HFFc6 (cell line): ENCODE measurements around the gene PANX3. TPM values are rescaled to one million over a fixed set of nuclear protein-coding genes. Genes with fewer than 3 reads are reported as not detected.

ENCODE experiments used
- DNase-seq: peaks from one replicate; pipeline ENCODE4 v3.0.0-alpha.2; 2018
- H3K27ac Mint-ChIP-seq: 2 replicates; pipeline ENCODE4 v1.8.0; 2020; ENCODE audit warnings: mild to moderate bottlenecking, mixed read lengths
- H3K27me3 Mint-ChIP-seq: 2 replicates; pipeline ENCODE4 v1.8.0; 2021; ENCODE audit warnings: mild to moderate bottlenecking, moderate library complexity, mixed read lengths; ENCODE audit not compliant: insufficient read depth
- H3K36me3 Mint-ChIP-seq: 2 replicates; pipeline ENCODE4 v1.8.0; 2021; ENCODE audit warnings: low read depth, mixed read lengths
- H3K4me1 Mint-ChIP-seq: 2 replicates; pipeline ENCODE4 v1.8.0; 2020; ENCODE audit warnings: low read depth, mixed read lengths
- H3K4me3 Mint-ChIP-seq: 2 replicates; pipeline ENCODE4 v1.8.0; 2020; ENCODE audit warnings: mild to moderate bottlenecking, moderate library complexity, mixed read lengths
- H3K9me3 Mint-ChIP-seq: 2 replicates; pipeline ENCODE4 v1.8.0; 2020; ENCODE audit warnings: mild to moderate bottlenecking, mixed read lengths
- CTCF ChIP-seq: fragments of 200-600 bp; sonication (generic); IDR thresholded peaks from 2 replicates; pipeline ENCODE4 v1.5.0; 2021; ENCODE audit warnings: antibody characterized with exemption, mild to moderate bottlenecking
- total RNA-seq, 6 experiments: library from RNA; stranded (reverse); fragmentation: NEBNext Ultra II Directional; extraction: Animal tissue kit (Norgen Biotek cat#: 25700); gene quantifications; 2 replicates in 1 of 6; 3 replicates in 5 of 6; pipeline ENCODE4 v1.2.3, GENCODE V29; 2021

Gene PANX3
- total RNA-seq, 6 experiments from 2014 or later, result not detected

- no peak for DNase-seq
- Mint-ChIP-seq H3K27ac (no peak overlapping the region), H3K9me3 (no peaks in the 10 kb centered on the region), H3K27me3 (peaks cover 15% of the 10 kb centered on the region), H3K4me3 (no peak overlapping the region), H3K36me3 (no peaks in the 10 kb centered on the region), H3K4me1 (no peaks in the 10 kb centered on the region)
- TF ChIP-seq CTCF, result no peak
Measured at GRCh38 chr11:124591430-124591829, 19.8 kb upstream of the PANX3 start.

- H3K4me3 Mint-ChIP-seq, result no peak overlapping the region
- H3K4me1 Mint-ChIP-seq, result no peaks in the 10 kb centered on the region
- no peak overlapping the region for H3K27ac Mint-ChIP-seq
- TF ChIP-seq CTCF, result no peak
- no peaks in the 10 kb centered on the region for H3K36me3 Mint-ChIP-seq
- no peaks in the 10 kb centered on the region for H3K9me3 Mint-ChIP-seq
- no peak for DNase-seq
- peaks cover 21% of the 10 kb centered on the region for H3K27me3 Mint-ChIP-seq
Measured at GRCh38 chr11:124592627-124593026, 18.6 kb upstream of the PANX3 start.

GRCh38 chr11:124595302-124595701, 15.9 kb upstream of the PANX3 start:
- Mint-ChIP-seq H3K27me3 (peaks cover 20% of the 10 kb centered on the region), H3K4me3 (no peak overlapping the region), H3K27ac (no peak overlapping the region), H3K36me3 (no peaks in the 10 kb centered on the region), H3K4me1 (no peaks in the 10 kb centered on the region), H3K9me3 (no peaks in the 10 kb centered on the region)
- no peak for DNase-seq
- no peak for TF ChIP-seq CTCF

- H3K4me3 Mint-ChIP-seq, result no peak overlapping the region
- no peak for DNase-seq
- no peaks in the 10 kb centered on the region for H3K9me3 Mint-ChIP-seq
- no peaks in the 10 kb centered on the region for H3K36me3 Mint-ChIP-seq
- TF ChIP-seq CTCF, result no peak
- H3K27me3 Mint-ChIP-seq, result peaks cover 14% of the 10 kb centered on the region
- H3K27ac Mint-ChIP-seq, result no peak overlapping the region
- peaks cover 22% of the 10 kb centered on the region for H3K4me1 Mint-ChIP-seq
Measured at GRCh38 chr11:124597626-124598025, 13.6 kb upstream of the PANX3 start.

- Mint-ChIP-seq H3K27ac (no peak overlapping the region), H3K36me3 (no peaks in the 10 kb centered on the region), H3K27me3 (peaks cover 11% of the 10 kb centered on the region), H3K9me3 (no peaks in the 10 kb centered on the region), H3K4me3 (no peak overlapping the region), H3K4me1 (peaks cover 28% of the 10 kb centered on the region)
- DNase-seq, result no peak
- TF ChIP-seq CTCF, result no peak
Measured at GRCh38 chr11:124600621-124601320, 10.5 kb upstream of the PANX3 start.
